WTC11 (cell line): ENCODE data around the gene PDHB. TPM values are rescaled to one million over a fixed set of nuclear protein-coding genes. Genes with fewer than 3 reads are reported as not detected.
A peak's percentile ranks its signal among the peaks of the same experiment; 100 is the strongest.

ENCODE experiments used
- ATAC-seq: fragments of 200-7000 bp; cut with Tn5 transposase; 2 replicates; pipeline ENCODE4 v1.10.0; 2021; ENCODE audit warnings: mild to moderate bottlenecking, moderate library complexity
- CTCF ChIA-PET: fragments of 300-600 bp; sonication (Branson Sonifier 250); formaldehyde crosslinking; loops from one replicate; lab custom pipeline; 2021; ENCODE audit warnings: antibody characterized with exemption; lab: Charles Lee
- POLR2A ChIA-PET: fragments of 350-600 bp; sonication (Branson Sonifier 250); formaldehyde crosslinking; loops from one replicate; lab custom pipeline; 2021; ENCODE audit warnings: antibody characterized with exemption; lab: Charles Lee
- DNase-seq: peaks from one replicate; pipeline ENCODE4 v3.0.0; 2021; ENCODE audit warnings: low spot score
- H3K27ac Mint-ChIP-seq: 2 replicates; pipeline ENCODE4 v1.8.0; 2021; ENCODE audit warnings: mixed read lengths
- H3K27me3 Mint-ChIP-seq: 2 replicates; pipeline ENCODE4 v1.8.0; 2021; ENCODE audit warnings: low read depth, mild to moderate bottlenecking, moderate library complexity, mixed read lengths
- H3K36me3 Mint-ChIP-seq: 2 replicates; pipeline ENCODE4 v1.8.0; 2021; ENCODE audit warnings: mixed read lengths
- H3K4me1 Mint-ChIP-seq: 2 replicates; pipeline ENCODE4 v1.8.0; 2022; ENCODE audit warnings: mixed read lengths
- H3K4me3 Mint-ChIP-seq: 2 replicates; pipeline ENCODE4 v1.8.0; 2021; ENCODE audit warnings: mild to moderate bottlenecking, moderate library complexity, mixed read lengths
- H3K9me3 Mint-ChIP-seq: 2 replicates; pipeline ENCODE4 v1.8.0; 2021; ENCODE audit warnings: mixed read lengths
- CBFB ChIP-seq: sonication (generic); formaldehyde crosslinking; IDR thresholded peaks from 2 replicates; pipeline ENCODE4 v1.8.1; 2022; ENCODE audit warnings: mild to moderate bottlenecking, low read depth, missing genetic modification reagents
- E2F5 ChIP-seq: sonication (generic); formaldehyde crosslinking; IDR thresholded peaks from 2 replicates; pipeline ENCODE4 v1.8.1; 2022; ENCODE audit warnings: mild to moderate bottlenecking, moderate library complexity, missing genetic modification reagents
- ELF4 ChIP-seq: sonication (generic); formaldehyde crosslinking; IDR thresholded peaks from 2 replicates; pipeline ENCODE4 v1.8.1; 2022; ENCODE audit warnings: low read depth, mild to moderate bottlenecking, moderate library complexity, missing genetic modification reagents
- EMX1 ChIP-seq: fragments of 250-450 bp; sonication (Bioruptor Pico); IDR thresholded peaks from 2 replicates; pipeline ENCODE4 v1.8.0; 2021; ENCODE audit warnings: mild to moderate bottlenecking
- FOXP4 ChIP-seq: sonication (generic); formaldehyde crosslinking; IDR thresholded peaks from 2 replicates; pipeline ENCODE4 v1.8.0; 2022; ENCODE audit warnings: mild to moderate bottlenecking, missing genetic modification reagents
- GABPB1 ChIP-seq: sonication (generic); formaldehyde crosslinking; IDR thresholded peaks from 2 replicates; pipeline ENCODE4 v1.8.1; 2023; ENCODE audit warnings: mild to moderate bottlenecking, missing genetic modification reagents
- IRF2 ChIP-seq: sonication (generic); formaldehyde crosslinking; IDR thresholded peaks from 2 replicates; pipeline ENCODE4 v1.8.0; 2022; ENCODE audit warnings: low read depth, missing genetic modification reagents, borderline replicate concordance
- KAT7 ChIP-seq: sonication (generic); formaldehyde crosslinking; IDR thresholded peaks from 2 replicates; pipeline ENCODE4 v1.8.1; 2023; ENCODE audit warnings: missing genetic modification reagents, mild to moderate bottlenecking, borderline replicate concordance
- MLX ChIP-seq: sonication (generic); formaldehyde crosslinking; IDR thresholded peaks from 2 replicates; pipeline ENCODE4 v1.8.1; 2023; ENCODE audit warnings: mild to moderate bottlenecking, missing genetic modification reagents, moderate library complexity
- NR1H2 ChIP-seq: sonication (generic); formaldehyde crosslinking; IDR thresholded peaks from 2 replicates; pipeline ENCODE4 v1.9.0; 2021; ENCODE audit warnings: mild to moderate bottlenecking, moderate library complexity, missing genetic modification reagents
- NR2C2 ChIP-seq: sonication (generic); formaldehyde crosslinking; IDR thresholded peaks from 2 replicates; pipeline ENCODE4 v1.8.0; 2022; ENCODE audit warnings: mild to moderate bottlenecking, missing genetic modification reagents
- PRDM15 ChIP-seq: sonication (generic); formaldehyde crosslinking; IDR thresholded peaks from 2 replicates; pipeline ENCODE4 v1.8.0; 2022; ENCODE audit warnings: missing genetic modification reagents
- PREB ChIP-seq: sonication (generic); formaldehyde crosslinking; IDR thresholded peaks from 2 replicates; pipeline ENCODE4 v1.8.1; 2022; ENCODE audit warnings: mild to moderate bottlenecking, missing genetic modification reagents, moderate library complexity, borderline replicate concordance
- TEAD1 ChIP-seq: sonication (generic); formaldehyde crosslinking; IDR thresholded peaks from 2 replicates; pipeline ENCODE4 v1.8.0; 2022; ENCODE audit warnings: mild to moderate bottlenecking, missing genetic modification reagents
- TP53 ChIP-seq: sonication (generic); formaldehyde crosslinking; IDR thresholded peaks from 2 replicates; pipeline ENCODE4 v1.8.1; 2023; ENCODE audit warnings: mild to moderate bottlenecking, missing genetic modification reagents
- ZBTB21 ChIP-seq: sonication (generic); formaldehyde crosslinking; IDR thresholded peaks from 2 replicates; pipeline ENCODE4 v1.8.1; 2023; ENCODE audit warnings: mild to moderate bottlenecking, missing genetic modification reagents, borderline replicate concordance
- ZNF219 ChIP-seq: sonication (generic); formaldehyde crosslinking; IDR thresholded peaks from 2 replicates; pipeline ENCODE4 v1.8.0; 2023; ENCODE audit warnings: missing genetic modification reagents, mild to moderate bottlenecking, borderline replicate concordance
- ZNF232 ChIP-seq: sonication (generic); formaldehyde crosslinking; IDR thresholded peaks from 2 replicates; pipeline ENCODE4 v1.8.0; 2022; ENCODE audit warnings: mild to moderate bottlenecking, missing genetic modification reagents
- ZNF396 ChIP-seq: fragments of 250-450 bp; sonication (Bioruptor Pico); IDR thresholded peaks from 2 replicates; pipeline ENCODE4 v1.8.0; 2021; ENCODE audit warnings: mild to moderate bottlenecking, moderate library complexity, borderline replicate concordance
- ZNF671 ChIP-seq: fragments of 250-450 bp; sonication (Bioruptor Pico); IDR thresholded peaks from 2 replicates; pipeline ENCODE4 v1.8.0; 2021; ENCODE audit warnings: mild to moderate bottlenecking
- total RNA-seq: library from RNA; stranded (reverse); gene quantifications from 3 replicates; pipeline ENCODE4 v1.2.3, GENCODE V29; 2021

PDHB gene
- total RNA-seq, 1 experiment from 2014 or later: 131 TPM

GRCh38 chr3:58473275-58473674 lies 39.6 kb upstream of the PDHB start:
- Mint-ChIP-seq H3K27ac (no peak overlapping the region), H3K4me3 (no peak overlapping the region), H3K27me3 (no peaks in the 10 kb centered on the region), H3K4me1 (peaks cover 31% of the 10 kb centered on the region)
- no peak for DNase-seq
- no peak for TF ChIP-seq GABPB1 (CRISPR knock-in tag)
- TF ChIP-seq ZNF671: no peak
- no peak for TF ChIP-seq ZNF219
- no peak for TF ChIP-seq NR2C2 (CRISPR knock-in tag)
- no peak for TF ChIP-seq KAT7 (CRISPR knock-in tag)
- no peak for TF ChIP-seq ELF4 (CRISPR knock-in tag)
- TF ChIP-seq IRF2: no peak
- no peak for TF ChIP-seq MLX (CRISPR knock-in tag)
- no peak for TF ChIP-seq PRDM15 (CRISPR knock-in tag)
- TF ChIP-seq ZNF232 (CRISPR knock-in tag): no peak
- TF ChIP-seq ZBTB21: no peak
- TF ChIP-seq NR1H2 (CRISPR knock-in tag): no peak
- TF ChIP-seq, all 79 proteins: peak for 0
- POLR2A ChIA-PET: no interaction called here
- ATAC-seq: no peak
- CTCF ChIA-PET: interaction anchor here (1.1 to 2.9 kb wide), 4 partner anchors 10 to 167 kb away, joined by 4 to 17 read pairs (median 4); partner anchors contain the start of genes HTD2, KCTD6 and RPP14
- no peaks in the 10 kb centered on the region; the same call in 1 of the 2 replicates for H3K9me3 Mint-ChIP-seq
- H3K36me3 Mint-ChIP-seq: no peaks in the 10 kb centered on the region

GRCh38 chr3:58471025-58471887 lies 37.6 kb upstream of the PDHB start:
- no peak overlapping the region for H3K4me3 Mint-ChIP-seq
- CTCF ChIA-PET: interaction anchor here (1.0 to 2.9 kb wide), 4 partner anchors 8 to 95 kb away, joined by 3 to 17 read pairs (median 4); no protein-coding TSS in a partner anchor

More at GRCh38 chr3:58471025-58471887, 37.6 kb upstream of the PDHB start:
- no peaks in the 10 kb centered on the region for H3K9me3 Mint-ChIP-seq
- ATAC-seq (peak; percentile 55), DNase-seq (no peak)
- no peaks in the 10 kb centered on the region for H3K36me3 Mint-ChIP-seq
- no peaks in the 10 kb centered on the region for H3K27me3 Mint-ChIP-seq
- no peak overlapping the region for H3K27ac Mint-ChIP-seq
- H3K4me1 Mint-ChIP-seq: peaks cover 31% of the 10 kb centered on the region
- TF ChIP-seq TEAD1 (CRISPR knock-in tag) (no peak), EMX1 (no peak), TP53 (CRISPR knock-in tag) (no peak), PREB (CRISPR knock-in tag) (no peak), ZNF396 (CRISPR knock-in tag) (no peak), CBFB (CRISPR knock-in tag) (no peak), E2F5 (CRISPR knock-in tag) (no peak), FOXP4 (CRISPR knock-in tag) (no peak), GABPB1 (CRISPR knock-in tag) (peak; percentile 81)
- POLR2A ChIA-PET: no interaction called here
